Measurements from ENCODE around the gene SYNGAP1.

Gene SYNGAP1

DNA sequence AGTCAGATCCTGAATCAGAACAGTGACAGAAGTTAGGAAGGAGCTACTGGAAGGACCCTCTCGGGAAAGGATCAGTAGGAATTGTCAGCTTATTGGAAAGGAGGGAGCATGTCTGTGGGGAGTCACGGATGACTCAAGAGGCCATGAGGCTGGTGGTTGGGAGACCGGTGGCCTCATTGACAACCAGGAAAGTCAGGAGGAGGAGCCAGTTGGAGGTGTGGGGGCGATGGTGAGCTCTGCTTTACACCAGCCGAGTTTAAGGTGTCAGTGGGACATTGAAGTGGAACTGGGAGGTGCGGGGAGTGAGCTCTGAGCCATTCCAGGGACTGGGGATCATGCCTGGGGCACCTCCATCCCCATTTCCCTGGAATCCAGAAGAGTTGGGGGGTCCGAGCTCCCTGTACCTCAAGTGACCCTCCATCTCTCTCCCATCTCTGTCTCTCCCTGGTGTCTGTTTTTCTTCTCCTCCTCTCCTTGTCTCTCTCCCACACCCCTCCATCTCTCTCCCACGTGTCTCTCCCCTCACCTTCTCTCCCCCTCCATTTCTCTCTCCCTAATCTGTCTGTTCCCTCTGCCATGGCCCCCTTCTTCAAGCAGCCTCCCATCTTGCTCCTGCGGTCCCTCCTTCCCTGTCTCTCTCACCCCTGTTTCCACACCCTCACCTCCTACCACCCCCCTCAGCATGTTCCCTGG, 20.2 kb downstream of the SYNGAP1 start:
- DNase-seq (ENCODE audit: low spot score) = no peak

DNA sequence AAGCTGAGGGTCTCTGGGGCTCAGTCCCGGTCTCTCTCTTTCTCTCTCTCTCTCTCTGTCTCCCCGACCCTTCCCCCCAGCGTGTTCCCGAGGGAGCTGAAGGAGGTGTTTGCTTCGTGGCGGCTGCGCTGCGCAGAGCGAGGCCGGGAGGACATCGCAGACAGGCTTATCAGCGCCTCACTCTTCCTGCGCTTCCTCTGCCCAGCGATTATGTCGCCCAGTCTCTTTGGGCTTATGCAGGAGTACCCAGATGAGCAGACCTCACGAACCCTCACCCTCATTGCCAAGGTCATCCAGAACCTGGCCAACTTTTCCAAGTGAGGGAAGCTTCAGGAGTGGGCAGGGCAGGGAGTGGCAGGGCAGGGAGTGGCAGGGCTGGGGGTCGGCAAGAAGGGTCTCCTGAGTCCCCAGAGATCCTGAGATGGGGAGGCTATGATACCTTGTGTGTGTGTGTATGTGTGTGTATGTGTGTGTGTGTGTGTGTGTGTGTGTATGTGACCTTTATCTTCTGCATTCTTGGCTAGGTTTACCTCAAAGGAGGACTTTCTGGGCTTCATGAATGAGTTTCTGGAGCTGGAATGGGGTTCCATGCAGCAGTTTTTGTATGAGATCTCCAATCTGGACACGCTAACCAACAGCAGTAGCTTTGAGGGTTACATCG, 20.9 kb downstream of the SYNGAP1 start:
- DNase-seq (ENCODE audit: low spot score) = no peak

DNA sequence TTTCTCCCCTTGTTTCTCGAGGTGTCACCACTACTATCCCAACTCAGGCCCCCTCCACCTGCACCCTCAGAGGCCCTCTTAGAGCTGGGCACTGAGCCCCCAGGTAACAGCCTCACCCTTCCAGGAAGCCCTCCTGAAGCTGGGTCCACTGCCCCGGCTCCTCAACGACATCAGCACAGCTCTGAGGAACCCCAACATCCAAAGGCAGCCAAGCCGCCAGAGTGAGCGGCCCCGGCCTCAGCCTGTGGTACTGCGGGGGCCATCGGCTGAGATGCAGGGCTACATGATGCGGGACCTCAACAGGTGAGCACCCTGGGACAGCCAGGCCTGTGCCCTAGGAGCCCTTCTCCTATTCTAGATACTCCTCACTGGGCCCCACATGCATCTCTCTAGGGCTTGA, 21.6 kb downstream of the SYNGAP1 start:
- no peak for DNase-seq (ENCODE audit: low spot score)

DNA sequence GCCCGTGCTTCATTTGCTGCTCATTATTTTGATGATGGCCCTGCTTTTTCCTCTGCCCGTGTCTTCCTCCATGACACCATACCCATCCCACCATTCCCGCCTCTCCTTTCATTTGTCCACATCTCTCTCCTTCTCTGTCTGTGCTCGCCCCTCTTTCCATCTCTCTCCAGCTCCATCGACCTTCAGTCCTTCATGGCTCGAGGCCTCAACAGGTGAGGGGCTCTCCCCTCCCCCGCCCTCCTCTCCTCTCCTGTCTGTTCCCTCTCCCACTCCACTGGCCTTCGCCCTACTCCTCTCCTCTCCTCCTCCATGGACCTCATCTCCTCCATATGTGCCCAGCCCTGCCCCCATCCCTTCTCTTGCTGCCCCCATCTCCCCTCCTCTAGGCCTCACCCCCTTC, 22.4 kb downstream of the SYNGAP1 start:
- no peak for DNase-seq (ENCODE audit: low spot score)

DNA sequence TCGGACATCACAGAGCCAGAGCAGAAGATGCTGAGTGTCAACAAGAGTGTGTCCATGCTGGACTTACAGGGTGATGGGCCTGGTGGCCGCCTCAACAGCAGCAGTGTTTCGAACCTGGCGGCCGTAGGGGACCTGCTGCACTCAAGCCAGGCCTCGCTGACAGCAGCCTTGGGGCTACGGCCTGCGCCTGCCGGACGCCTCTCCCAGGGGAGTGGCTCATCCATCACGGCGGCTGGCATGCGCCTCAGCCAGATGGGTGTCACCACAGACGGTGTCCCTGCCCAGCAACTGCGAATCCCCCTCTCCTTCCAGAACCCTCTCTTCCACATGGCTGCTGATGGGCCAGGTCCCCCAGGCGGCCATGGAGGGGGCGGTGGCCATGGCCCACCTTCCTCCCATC, 23.2 kb downstream of the SYNGAP1 start:
- DNase-seq (ENCODE audit: low spot score) = no peak

DNA sequence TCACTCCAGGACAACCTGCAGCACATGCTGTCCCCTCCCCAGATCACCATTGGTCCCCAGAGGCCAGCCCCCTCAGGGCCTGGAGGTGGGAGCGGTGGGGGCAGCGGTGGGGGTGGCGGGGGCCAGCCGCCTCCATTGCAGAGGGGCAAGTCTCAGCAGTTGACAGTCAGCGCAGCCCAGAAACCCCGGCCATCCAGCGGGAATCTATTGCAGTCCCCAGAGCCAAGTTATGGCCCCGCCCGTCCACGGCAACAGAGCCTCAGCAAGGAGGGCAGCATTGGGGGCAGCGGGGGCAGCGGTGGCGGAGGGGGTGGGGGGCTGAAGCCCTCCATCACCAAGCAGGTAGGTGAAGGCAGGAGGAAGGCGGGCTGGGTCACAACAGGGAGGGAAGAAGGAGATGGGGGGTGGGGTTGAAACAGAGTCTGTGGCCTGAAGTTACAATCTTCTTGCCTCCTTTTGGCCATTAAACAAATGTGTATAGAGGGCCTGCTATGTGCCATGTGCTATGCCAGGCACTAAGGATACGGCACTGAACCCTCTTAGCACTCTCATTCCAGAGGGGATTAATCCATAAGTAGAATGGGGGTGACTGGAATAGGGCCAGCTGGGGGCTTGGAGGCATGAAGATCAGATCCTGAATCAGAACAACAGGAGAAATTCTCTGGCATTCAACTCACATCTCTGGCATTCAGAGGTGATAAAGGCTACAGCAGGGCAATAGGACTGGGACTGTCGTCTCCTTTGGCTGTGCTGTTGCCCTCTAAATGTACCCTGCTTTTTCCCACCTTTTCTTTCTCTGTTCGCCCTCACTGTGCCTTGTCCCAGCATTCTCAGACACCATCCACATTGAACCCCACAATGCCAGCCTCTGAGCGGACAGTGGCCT, 24.0 kb downstream of the SYNGAP1 start:
- no peak for DNase-seq (ENCODE audit: low spot score)

DNA sequence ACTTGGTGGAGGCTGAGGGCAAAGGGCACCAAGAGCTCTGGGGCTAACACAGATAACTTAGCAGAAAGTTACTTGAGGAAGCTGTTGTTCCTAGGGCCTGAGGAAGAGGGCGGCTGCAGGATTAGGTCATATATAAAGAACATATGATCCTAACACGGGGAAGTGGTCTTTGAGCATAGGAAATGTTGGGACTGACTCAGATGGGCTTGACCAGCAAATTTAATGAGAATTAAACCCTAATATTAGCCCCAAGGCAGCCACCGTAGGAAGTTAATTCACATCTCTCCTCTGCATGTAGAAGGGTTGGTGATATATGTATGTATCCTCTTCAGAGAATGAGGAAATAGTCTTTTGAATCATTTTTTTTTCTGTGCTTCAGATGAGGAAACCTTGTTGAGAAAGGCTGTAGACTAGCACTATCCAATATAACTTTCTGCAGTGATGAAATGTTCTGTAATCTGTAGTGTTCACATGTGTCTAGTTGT, 25.3 kb downstream of the SYNGAP1 start:
- no peak for DNase-seq (ENCODE audit: low spot score)

DNA sequence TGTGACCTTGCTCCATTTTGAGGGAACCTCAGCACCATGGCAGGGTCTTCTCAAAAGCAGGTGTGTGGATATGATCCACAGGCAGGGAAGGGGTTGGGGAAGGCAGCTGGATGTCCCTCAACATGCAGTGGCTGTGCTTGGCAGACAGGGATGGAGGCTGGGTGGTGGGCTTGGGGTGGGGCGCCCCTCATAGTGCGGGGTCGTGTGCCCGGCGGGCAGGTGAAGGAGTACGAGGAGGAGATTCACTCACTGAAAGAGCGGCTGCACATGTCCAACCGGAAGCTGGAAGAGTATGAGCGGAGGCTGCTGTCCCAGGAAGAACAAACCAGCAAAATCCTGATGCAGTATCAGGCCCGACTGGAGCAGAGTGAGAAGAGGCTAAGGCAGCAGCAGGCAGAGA, 26.5 kb downstream of the SYNGAP1 start:
- DNase-seq (ENCODE audit: low spot score) = no peak

DNA sequence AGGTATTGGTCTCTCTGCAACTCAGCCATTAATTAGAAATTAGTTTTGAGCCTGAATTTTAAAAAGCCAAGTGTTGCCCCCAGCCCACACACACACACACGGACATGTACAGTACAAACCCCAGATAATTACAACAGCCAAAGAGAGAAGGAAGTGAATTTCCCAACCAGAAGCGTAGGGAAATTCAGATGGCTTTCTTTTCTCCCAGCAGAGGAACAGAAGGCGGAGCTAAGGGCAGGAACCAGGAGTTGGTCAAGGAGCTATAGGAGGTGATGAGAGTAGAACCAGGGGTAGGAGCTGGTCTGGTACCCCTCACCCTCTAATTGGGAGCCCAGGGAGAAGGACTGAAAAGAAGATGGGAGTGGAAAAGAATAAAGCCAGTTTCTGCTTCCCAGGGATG, 30.6 kb downstream of the SYNGAP1 start:
- DNase-seq (ENCODE audit: low spot score) = no peak

DNA sequence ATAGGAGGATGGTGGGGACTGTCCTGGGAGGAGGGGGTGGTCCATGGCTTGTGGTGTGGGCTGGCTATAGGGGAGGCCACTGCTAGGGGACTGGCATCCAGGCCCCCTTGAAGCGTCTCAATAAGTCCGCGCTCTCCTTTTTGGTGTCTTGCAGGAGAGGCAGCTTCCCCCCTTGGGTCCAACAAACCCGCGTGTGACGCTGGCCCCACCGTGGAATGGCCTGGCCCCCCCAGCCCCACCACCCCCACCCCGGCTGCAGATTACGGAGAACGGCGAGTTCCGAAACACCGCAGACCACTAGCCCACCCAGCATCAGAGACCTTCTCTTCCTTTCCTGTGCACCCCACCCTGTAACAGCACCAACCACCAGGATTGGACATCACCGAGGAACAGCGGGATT, 31.7 kb downstream of the SYNGAP1 start:
- DNase-seq (ENCODE audit: low spot score) = no peak

DNA sequence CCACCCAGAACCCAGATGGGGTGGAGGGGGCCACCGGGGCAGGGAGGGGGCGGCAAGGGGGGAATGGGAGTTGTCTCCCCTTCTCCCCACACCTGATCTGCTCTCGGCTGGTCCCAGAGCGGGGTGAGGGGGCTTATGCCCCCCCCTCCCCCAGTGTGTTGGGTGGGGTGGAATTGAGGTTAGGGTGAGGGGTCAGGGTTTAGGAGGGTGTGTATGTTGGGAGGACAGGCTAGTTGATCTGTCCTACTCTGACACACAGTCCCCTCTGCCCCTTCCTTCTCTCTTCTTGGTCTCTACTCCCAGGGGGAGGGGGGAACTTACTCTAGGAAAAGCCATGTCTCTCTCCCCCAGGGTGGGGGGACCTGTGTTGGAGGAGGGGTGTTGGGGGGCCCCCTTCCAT, 32.6 kb downstream of the SYNGAP1 start:
- no peak for DNase-seq (ENCODE audit: low spot score)

DNA sequence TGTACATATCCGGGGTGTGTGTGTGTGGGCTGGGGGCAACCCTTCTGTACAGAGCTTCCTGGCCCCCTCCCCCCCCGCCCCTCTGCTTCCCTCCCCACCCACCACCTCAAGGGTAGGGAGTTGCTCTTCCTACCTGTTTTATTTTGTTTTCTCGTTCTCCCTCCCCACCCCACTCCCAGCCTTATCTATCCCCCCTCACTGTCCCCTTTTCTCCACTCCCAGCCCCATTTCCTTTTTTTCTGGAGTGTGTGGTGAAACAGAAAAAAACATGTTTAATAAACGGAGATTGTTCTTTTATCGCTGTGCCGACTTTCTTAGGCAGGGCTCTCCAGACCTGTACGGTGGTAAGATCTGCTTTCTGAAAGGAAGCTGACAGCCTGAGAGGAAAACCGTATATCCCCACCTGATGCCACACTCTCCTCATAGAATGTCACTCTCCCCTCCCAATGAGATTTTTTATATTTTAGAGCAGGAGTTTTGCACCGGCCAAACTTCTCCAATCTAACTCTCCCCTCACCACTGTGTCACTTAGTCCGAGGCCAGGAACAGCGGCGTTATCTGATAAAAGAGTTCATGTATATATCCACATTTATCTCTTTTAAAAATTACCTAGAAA, 33.6 kb downstream of the SYNGAP1 start:
- no peak for DNase-seq (ENCODE audit: low spot score)

DNA sequence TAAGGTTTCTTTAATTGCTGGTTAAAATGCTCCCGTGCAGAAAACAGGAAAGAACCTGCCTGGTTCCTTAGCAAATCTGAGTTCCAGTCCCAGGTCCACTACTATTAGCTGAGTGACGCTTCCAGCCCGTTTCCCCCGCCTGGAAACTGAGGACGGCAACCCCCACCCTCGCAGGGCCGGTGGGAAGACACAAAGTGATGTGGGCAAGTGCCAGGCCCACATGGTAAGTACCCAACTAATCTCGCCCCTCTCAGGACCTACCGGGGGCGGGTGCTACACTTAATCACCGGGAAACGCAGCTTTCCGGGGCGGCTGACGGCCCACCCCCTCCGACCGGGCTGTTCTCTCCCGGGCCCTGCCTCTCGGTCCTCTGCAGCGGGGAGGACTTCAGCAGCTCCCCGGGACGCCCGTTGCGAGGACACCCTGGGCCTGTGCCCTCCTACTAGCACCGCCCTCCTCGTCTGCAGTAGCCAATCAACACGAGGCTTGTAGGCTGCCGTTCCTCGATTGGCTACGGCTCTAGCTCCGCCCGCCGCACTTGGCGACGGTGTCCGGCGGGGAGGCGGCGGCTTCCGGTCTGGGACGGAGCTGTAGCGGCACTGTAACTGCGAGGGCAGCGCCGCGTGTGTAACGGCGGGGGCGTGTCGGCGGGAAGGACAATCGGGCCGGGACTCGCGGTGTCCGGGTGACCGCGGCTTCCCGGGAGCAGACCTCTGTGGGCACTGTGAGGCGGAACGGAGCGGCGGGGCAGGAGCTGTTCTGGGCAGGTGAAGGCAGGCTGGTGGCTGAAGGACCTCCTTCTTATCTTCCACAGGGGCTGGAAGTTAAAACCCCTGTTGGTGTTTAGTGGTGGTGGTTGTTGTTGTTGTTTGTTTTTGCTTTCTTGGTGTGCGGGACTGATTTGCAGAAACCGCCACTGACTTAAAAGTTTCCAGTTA, 34.4 kb downstream of the SYNGAP1 start, which contains the start of gene ZBTB9:
ZBTB9 (plus strand) TSS at position 568 of the 938 bp plus-strand sequence. CDS start 525 bp downstream, outside the sequence.
- peak; percentile 96 for DNase-seq (ENCODE audit: low spot score)

DNA sequence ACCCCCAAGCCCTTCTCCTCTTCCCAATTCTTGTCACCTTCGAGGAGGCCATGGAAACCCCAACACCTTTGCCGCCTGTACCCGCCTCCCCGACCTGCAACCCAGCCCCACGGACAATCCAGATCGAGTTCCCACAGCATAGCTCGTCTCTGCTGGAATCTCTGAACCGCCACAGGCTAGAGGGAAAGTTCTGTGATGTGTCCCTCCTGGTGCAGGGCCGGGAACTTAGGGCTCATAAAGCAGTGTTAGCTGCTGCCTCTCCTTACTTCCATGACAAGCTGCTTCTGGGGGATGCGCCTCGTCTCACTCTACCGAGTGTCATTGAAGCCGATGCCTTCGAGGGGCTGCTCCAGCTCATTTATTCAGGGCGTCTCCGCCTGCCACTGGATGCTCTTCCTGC, 35.2 kb downstream of the SYNGAP1 start:
- DNase-seq (ENCODE audit: low spot score) = no peak

DNA sequence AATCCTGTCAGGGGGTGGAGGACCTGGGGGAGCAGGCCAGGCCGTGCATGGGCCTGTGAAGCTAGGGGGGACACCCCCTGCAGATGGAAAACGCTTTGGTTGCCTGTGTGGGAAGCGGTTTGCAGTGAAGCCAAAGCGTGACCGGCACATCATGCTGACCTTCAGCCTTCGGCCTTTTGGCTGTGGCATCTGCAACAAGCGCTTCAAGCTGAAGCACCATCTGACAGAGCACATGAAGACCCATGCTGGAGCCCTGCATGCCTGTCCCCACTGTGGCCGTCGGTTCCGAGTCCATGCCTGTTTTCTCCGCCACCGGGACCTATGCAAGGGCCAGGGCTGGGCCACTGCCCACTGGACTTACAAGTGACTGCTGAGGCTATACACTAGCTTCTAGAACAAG, 36.3 kb downstream of the SYNGAP1 start:
- no peak for DNase-seq (ENCODE audit: low spot score)

DNA sequence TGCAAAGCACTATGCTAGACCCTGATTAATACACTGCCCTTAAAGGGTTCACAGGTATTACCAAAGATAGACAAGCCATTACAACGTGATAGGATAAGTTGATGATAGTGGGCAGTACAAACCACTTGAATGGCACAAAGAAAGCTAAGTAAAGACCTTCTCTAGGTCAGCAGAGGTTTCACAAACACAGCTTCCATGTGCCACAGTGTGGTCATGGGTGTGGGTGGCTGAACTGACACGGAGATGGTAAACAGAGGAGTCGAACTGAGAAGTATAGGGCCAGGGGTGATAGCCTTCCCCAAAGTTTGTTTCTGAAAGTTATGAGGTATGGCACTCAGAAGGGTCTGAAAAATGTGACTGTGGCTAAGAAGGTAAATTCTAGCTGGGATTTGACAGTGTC, 38.8 kb downstream of the SYNGAP1 start:
- no peak for DNase-seq (ENCODE audit: low spot score)

DNA sequence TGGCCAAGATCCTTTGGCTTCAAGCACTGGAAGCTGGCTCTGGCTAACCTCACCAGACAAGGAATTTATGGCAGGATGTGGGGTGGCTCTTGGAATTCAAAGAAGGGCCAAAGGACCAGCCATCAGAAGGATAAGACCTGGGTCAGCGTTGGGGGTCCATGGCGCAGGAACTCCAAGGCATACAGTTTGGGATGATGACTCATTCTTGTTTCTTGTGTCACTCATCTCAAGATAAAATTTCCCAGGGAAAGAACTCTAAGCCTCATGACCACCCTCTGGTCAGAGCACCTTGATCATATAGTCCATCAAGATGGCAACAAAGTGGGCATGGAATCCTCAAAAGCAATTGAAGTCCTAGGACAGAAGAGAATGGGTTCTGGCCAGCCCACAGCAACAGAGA, 39.4 kb downstream of the SYNGAP1 start:
- no peak for DNase-seq (ENCODE audit: low spot score)

DNA sequence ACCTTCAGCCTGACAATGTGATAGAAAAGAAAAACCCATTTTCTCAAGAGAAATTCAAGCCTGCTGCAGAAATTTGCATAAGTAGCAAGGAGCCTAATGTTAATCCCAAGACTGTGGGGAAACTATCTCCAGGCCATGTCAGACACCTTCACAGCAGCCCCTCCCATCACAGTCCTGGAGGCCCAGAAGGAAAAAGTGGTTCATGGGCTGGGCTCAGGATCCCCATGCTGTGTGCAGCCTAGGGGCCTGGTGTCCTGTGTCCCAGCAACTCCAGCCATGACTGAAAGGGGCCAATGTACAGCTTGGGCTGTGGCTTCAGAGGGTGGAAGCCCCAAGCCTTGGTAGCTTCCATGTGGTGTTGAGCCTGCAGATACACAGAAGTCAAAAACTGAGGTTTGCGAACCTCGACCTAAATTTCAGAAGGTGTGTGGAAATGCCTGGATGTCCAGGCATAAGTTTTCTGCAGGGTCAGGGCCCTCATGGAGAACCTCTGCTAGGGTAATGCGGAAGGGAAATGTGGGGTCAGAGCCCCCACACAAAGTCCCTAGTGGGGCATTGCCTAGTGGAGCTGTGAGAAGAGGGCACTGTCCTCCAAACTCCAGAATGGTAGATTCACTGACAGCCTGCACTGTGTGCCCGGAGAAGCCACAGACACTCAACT, 46.3 kb downstream of the SYNGAP1 start:
- DNase-seq (ENCODE audit: low spot score) = no peak

DNA sequence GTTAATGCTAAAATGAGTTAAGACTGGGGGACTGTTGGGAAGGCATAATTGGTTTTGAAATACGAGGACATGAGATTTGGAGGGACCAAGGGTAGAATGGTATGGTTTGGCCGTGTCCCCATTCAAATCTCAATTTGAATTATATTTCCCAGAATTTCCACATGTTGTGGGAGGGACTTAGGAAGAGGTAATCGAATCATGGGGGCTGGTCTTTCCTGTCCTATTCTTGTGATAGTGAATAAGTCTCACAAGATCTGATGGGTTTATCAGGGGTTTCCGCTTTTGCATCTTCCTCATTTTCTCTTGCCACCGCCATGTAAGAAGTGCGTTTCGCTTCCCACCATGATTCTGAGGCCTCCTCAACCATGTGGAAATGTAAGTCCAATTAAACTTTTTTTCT, 47.2 kb downstream of the SYNGAP1 start:
- no peak for DNase-seq (ENCODE audit: low spot score)

DNA sequence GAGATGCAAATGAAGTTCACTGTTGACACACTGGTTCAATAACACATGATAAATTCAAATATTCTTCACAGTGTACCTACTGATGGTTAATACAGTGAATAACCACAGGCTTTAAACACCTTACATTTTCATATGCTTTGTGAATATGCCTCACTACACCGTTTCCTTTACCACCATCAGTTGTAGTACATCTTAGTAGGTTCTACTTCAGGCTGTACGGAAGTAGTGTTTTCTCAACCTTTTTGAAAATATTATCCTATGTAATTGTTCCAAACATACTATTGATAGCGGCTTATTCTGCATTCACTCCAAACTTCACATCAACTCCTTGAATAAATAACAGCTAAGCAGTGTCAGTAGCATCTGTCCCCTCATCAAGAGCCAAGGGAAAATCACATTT, 49.8 kb downstream of the SYNGAP1 start:
- DNase-seq (ENCODE audit: low spot score) = no peak

DNA sequence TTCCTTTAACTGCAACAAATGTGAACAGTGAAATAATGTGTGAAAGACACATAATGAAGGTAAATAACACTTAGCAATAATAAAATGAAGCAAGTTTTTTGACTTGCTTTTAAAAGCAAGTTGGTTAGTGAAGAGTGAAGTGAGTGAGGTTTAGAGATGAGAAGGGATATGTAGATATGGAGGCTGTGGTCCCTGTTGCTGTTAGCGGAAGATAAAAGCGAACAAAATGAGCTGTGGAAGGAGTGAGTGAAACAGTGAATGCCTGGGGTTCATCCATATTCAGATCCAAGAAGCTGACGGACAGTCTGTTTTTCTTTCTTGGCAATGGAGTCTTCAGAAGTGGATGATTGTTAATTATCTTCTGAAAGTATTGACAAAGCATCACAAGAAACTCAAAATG, 58.0 kb downstream of the SYNGAP1 start:
- DNase-seq (ENCODE audit: low spot score) = no peak
